KOPT-K1 (cell line): Measurements from ENCODE around the gene MCUB.

Experiments
- H3K27ac ChIP-seq: fragments of 200-600 bp; sonication (generic); 2 replicates; pipeline ENCODE4 v1.5.1; 2016; ENCODE audit warnings: antibody characterized with exemption, mild to moderate bottlenecking, low read depth, low read length; ENCODE audit not compliant: poor library complexity, severe bottlenecking
- H3K36me3 ChIP-seq: fragments of 200-600 bp; sonication (generic); 2 replicates; pipeline ENCODE4 v1.5.1; 2017; ENCODE audit warnings: antibody characterized with exemption, mild to moderate bottlenecking, low read length, moderate library complexity; ENCODE audit not compliant: insufficient read depth
- H3K9me3 ChIP-seq: fragments of 200-600 bp; sonication (generic); 2 replicates; pipeline ENCODE4 v1.5.1; 2017; ENCODE audit warnings: antibody characterized with exemption, low read length, mild to moderate bottlenecking; ENCODE audit not compliant: insufficient read depth, poor library complexity, severe bottlenecking

MCUB gene

GRCh38 chr4:109599046-109599652, 39.1 kb downstream of the MCUB start:
- Histone ChIP-seq H3K9me3 (peaks cover 38% of the 10 kb centered on the region), H3K27ac (no peak overlapping the region), H3K36me3 (peaks cover 6% of the 10 kb centered on the region)

GRCh38 chr4:109600431-109600830, 40.4 kb downstream of the MCUB start:
- H3K27ac ChIP-seq, result no peak overlapping the region
- peaks cover 6% of the 10 kb centered on the region for H3K36me3 ChIP-seq
- H3K9me3 ChIP-seq, result peaks cover 42% of the 10 kb centered on the region

DNA sequence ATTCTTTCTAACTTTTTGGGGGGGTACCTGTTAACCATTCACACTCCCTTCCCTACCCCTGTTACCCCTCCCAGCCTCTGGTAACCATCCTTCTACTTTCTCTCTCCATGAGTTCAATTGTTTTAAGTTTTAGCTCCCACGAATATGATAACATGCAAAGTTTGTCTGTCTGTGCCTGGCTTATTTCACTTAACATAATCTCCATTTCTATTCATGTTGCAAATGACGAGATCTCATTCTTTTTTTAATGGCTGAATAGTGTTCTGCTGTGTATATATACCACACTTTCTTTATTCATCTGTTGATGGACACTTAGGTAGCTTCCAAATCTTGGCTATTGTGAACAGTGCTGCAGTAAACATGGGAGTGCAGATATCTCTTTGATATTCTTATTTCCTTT, 41.3 kb downstream of the MCUB start:
- Histone ChIP-seq H3K9me3 (peaks cover 42% of the 10 kb centered on the region), H3K27ac (no peak overlapping the region), H3K36me3 (peaks cover 6% of the 10 kb centered on the region)

- H3K9me3 ChIP-seq, result peaks cover 55% of the 10 kb centered on the region
- peaks cover 13% of the 10 kb centered on the region for H3K36me3 ChIP-seq
- no peak overlapping the region for H3K27ac ChIP-seq
Observed at GRCh38 chr4:109607976-109608375, 47.9 kb downstream of the MCUB start.

- peaks cover 47% of the 10 kb centered on the region for H3K9me3 ChIP-seq
- H3K27ac ChIP-seq, result no peak overlapping the region
- peaks cover 9% of the 10 kb centered on the region; the same call in 1 of the 2 replicates for H3K36me3 ChIP-seq
Observed at GRCh38 chr4:109608879-109609278, 48.8 kb downstream of the MCUB start.

GRCh38 chr4:109609431-109609830, 49.4 kb downstream of the MCUB start:
- H3K36me3 ChIP-seq, result peaks cover 9% of the 10 kb centered on the region; the same call in 1 of the 2 replicates
- no peak overlapping the region for H3K27ac ChIP-seq
- peaks cover 45% of the 10 kb centered on the region for H3K9me3 ChIP-seq

- H3K9me3 ChIP-seq, result peaks cover 43% of the 10 kb centered on the region
- H3K36me3 ChIP-seq, result peaks cover 9% of the 10 kb centered on the region; the same call in 1 of the 2 replicates
- no peak overlapping the region for H3K27ac ChIP-seq
Observed at GRCh38 chr4:109610489-109610888, 50.4 kb downstream of the MCUB start.

GRCh38 chr4:109611045-109611646, 51.1 kb downstream of the MCUB start:
- Histone ChIP-seq H3K36me3 (peaks cover 13% of the 10 kb centered on the region; the same call in 1 of the 2 replicates), H3K9me3 (peaks cover 43% of the 10 kb centered on the region), H3K27ac (no peak overlapping the region)

DNA sequence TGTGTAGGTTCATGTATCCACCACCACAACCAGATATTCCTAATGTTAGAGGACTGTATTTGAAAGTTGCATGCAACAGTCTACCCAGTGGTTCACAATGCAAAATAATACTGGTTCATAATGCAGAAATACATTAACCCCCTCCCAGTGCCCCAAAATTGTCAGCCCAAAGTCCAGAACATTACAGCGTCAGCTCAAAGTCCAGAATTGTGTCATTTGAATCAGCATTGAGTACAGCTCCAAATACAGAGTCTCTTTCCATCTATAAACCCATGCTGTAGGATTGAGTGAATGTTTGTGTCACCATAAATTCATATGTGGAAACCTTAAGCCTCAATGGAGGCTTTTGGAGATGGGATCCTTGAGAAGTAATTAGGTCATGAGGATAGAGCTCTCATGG, 54.0 kb downstream of the MCUB start:
- Histone ChIP-seq H3K36me3 (peaks cover 17% of the 10 kb centered on the region; the same call in 1 of the 2 replicates), H3K9me3 (peaks cover 26% of the 10 kb centered on the region), H3K27ac (no peak overlapping the region)

- Histone ChIP-seq H3K9me3 (peaks cover 21% of the 10 kb centered on the region), H3K27ac (no peak overlapping the region), H3K36me3 (peaks cover 15% of the 10 kb centered on the region; the same call in 1 of the 2 replicates)
Observed at GRCh38 chr4:109614466-109614865, 54.4 kb downstream of the MCUB start.

- H3K9me3 ChIP-seq, result peaks cover 9% of the 10 kb centered on the region
- no peak overlapping the region for H3K27ac ChIP-seq
- H3K36me3 ChIP-seq, result peaks cover 8% of the 10 kb centered on the region; the same call in 1 of the 2 replicates
Observed at GRCh38 chr4:109615742-109616141, 55.7 kb downstream of the MCUB start.

DNA sequence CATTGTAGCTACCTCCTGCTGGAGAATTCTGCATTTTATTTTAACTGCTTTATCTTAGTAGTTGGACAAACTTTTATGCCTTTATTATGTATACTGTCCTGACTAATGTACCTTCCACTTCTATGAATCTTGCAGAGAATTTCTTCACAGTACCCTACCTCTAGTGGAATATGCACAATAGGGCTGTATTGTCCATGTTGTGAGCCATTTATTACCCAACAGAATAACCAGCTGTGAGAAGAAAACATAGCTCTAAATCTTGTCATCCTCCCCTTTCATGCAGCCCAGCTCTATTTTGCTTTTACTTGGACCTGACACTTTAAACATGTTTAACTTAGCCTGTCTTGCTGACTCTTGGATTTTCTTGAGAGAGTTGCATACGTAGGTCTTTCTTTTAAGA, 56.2 kb downstream of the MCUB start:
- no peak overlapping the region for H3K27ac ChIP-seq
- peaks cover 4% of the 10 kb centered on the region for H3K9me3 ChIP-seq
- peaks cover 8% of the 10 kb centered on the region; the same call in 1 of the 2 replicates for H3K36me3 ChIP-seq

- Histone ChIP-seq H3K27ac (no peak overlapping the region), H3K36me3 (peaks cover 4% of the 10 kb centered on the region; the same call in 1 of the 2 replicates), H3K9me3 (no peaks in the 10 kb centered on the region)
Observed at GRCh38 chr4:109622626-109623025, 62.6 kb downstream of the MCUB start.

DNA sequence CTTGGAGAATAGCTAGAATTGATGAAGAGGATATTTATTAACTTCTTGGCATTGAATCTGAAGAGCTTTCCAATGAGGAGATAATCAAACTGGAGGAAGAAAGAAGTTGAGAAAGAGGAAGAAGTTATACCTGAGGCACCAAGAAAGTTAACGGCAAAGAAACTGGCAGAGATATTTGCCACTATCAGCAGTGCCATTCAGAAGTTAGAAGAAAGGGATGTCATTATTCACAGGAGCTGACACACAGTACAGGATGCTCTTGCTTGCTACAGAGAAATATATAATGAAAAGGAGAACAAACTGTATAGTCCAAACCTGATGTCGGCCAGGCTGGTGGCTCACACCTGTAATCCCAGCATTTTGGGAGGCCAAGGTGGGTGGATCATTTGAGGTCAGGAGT, 64.5 kb downstream of the MCUB start:
- Histone ChIP-seq H3K9me3 (no peaks in the 10 kb centered on the region), H3K36me3 (no peaks in the 10 kb centered on the region), H3K27ac (no peak overlapping the region)

GRCh38 chr4:109627361-109627760, 67.3 kb downstream of the MCUB start:
- Histone ChIP-seq H3K9me3 (no peaks in the 10 kb centered on the region), H3K36me3 (no peaks in the 10 kb centered on the region), H3K27ac (no peak overlapping the region)

DNA sequence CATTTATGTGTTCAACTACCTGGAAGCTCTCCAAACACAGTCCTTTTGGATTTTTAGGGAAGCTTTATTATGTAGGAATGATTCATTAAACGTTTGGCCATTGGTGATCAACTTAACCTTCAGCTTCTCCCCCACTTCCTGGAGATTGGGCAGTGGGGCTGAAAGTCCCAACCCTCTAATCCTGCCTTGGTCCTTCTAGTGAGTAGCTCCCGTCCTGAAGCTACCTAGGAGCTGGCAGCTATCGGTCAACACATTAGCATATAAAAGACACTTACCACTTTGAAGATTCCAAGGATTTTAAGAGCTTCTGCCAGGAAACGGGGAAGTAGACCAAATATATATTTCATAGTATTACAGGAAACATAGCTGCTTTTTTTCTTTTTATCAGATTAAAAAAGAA, 69.7 kb downstream of the MCUB start:
- H3K9me3 ChIP-seq, result no peaks in the 10 kb centered on the region
- H3K36me3 ChIP-seq, result no peaks in the 10 kb centered on the region
- no peak overlapping the region for H3K27ac ChIP-seq
